ENCODE measurements around the gene C2orf69. TPM values are rescaled to one million over a fixed set of nuclear protein-coding genes. Genes with fewer than 3 reads are reported as not detected.

C2orf69 gene
- total RNA-seq, 1 donor: 20.3 TPM

GRCh38 chr2:199932312-199932855, 21.3 kb downstream of the C2orf69 start:
- H3K27ac ChIP-seq (ENCODE audit: low read depth, low read length): no peak overlapping the region

GRCh38 chr2:199933466-199933865, 22.4 kb downstream of the C2orf69 start:
- Histone ChIP-seq H3K79me2 (ENCODE audit: insufficient read depth, low read length) (peaks cover 10% of the 10 kb centered on the region), H3K36me3 (ENCODE audit: insufficient read depth, low read length) (peaks cover 22% of the 10 kb centered on the region), H3K27me3 (ENCODE audit: insufficient read depth, low read length) (no peaks in the 10 kb centered on the region), H3K9me3 (ENCODE audit: low read depth, low read length) (no peaks in the 10 kb centered on the region), H3K4me2 (ENCODE audit: insufficient read depth, low read length) (no peak overlapping the region), H3K4me1 (ENCODE audit: insufficient read depth, low read length) (peaks cover 11% of the 10 kb centered on the region), H3K4me3 (ENCODE audit: insufficient read depth, low read length) (no peak overlapping the region), H2AFZ (ENCODE audit: low read length) (no peak overlapping the region), H4K20me1 (ENCODE audit: insufficient read depth, low read length) (no peaks in the 10 kb centered on the region), H3K27ac (ENCODE audit: low read depth, low read length) (no peak overlapping the region)
- TF ChIP-seq CTCF (IDR thresholded peaks at IDR 0.05; ENCODE audit: extremely low read depth, low read depth, low read length): no peak
- no peak for DNase-seq (ENCODE audit: insufficient read length, low spot score, missing footprints)

More at GRCh38 chr2:199932312-199932855, 21.3 kb downstream of the C2orf69 start:
- Histone ChIP-seq H3K27me3 (ENCODE audit: insufficient read depth, low read length) (no peaks in the 10 kb centered on the region), H4K20me1 (ENCODE audit: insufficient read depth, low read length) (no peaks in the 10 kb centered on the region), H3K36me3 (ENCODE audit: insufficient read depth, low read length) (peaks cover 19% of the 10 kb centered on the region), H3K4me2 (ENCODE audit: insufficient read depth, low read length) (no peak overlapping the region), H3K9me3 (ENCODE audit: low read depth, low read length) (no peaks in the 10 kb centered on the region), H2AFZ (ENCODE audit: low read length) (no peak overlapping the region), H3K4me1 (ENCODE audit: insufficient read depth, low read length) (peaks cover 11% of the 10 kb centered on the region), H3K79me2 (ENCODE audit: insufficient read depth, low read length) (peaks cover 14% of the 10 kb centered on the region), H3K4me3 (ENCODE audit: insufficient read depth, low read length) (no peak overlapping the region)
- TF ChIP-seq CTCF (IDR thresholded peaks at IDR 0.05; ENCODE audit: extremely low read depth, low read depth, low read length): no peak
- no peak for DNase-seq (ENCODE audit: insufficient read length, low spot score, missing footprints)

- Histone ChIP-seq H3K4me1 (ENCODE audit: insufficient read depth, low read length) (peaks cover 11% of the 10 kb centered on the region), H3K27me3 (ENCODE audit: insufficient read depth, low read length) (no peaks in the 10 kb centered on the region), H2AFZ (ENCODE audit: low read length) (no peak overlapping the region), H3K4me3 (ENCODE audit: insufficient read depth, low read length) (no peak overlapping the region), H3K27ac (ENCODE audit: low read depth, low read length) (no peak overlapping the region), H3K79me2 (ENCODE audit: insufficient read depth, low read length) (peaks cover 10% of the 10 kb centered on the region), H3K4me2 (ENCODE audit: insufficient read depth, low read length) (no peak overlapping the region), H3K36me3 (ENCODE audit: insufficient read depth, low read length) (peaks cover 28% of the 10 kb centered on the region), H4K20me1 (ENCODE audit: insufficient read depth, low read length) (no peaks in the 10 kb centered on the region), H3K9me3 (ENCODE audit: low read depth, low read length) (no peaks in the 10 kb centered on the region)
- DNase-seq (ENCODE audit: insufficient read length, low spot score, missing footprints): no peak
- no peak for TF ChIP-seq CTCF (IDR thresholded peaks at IDR 0.05; ENCODE audit: extremely low read depth, low read depth, low read length)
Observed at GRCh38 chr2:199936554-199936953, 25.5 kb downstream of the C2orf69 start.

GRCh38 chr2:199940373-199940772, 29.3 kb downstream of the C2orf69 start:
- no peaks in the 10 kb centered on the region for H4K20me1 ChIP-seq (ENCODE audit: insufficient read depth, low read length)
- no peak overlapping the region for H3K4me2 ChIP-seq (ENCODE audit: insufficient read depth, low read length)
- peak; percentile 40 for TF ChIP-seq CTCF (IDR thresholded peaks at IDR 0.05; ENCODE audit: extremely low read depth, low read depth, low read length)

More at GRCh38 chr2:199940373-199940772, 29.3 kb downstream of the C2orf69 start:
- no peak for DNase-seq (ENCODE audit: insufficient read length, low spot score, missing footprints)
- peaks cover 37% of the 10 kb centered on the region for H3K36me3 ChIP-seq (ENCODE audit: insufficient read depth, low read length)
- no peak overlapping the region for H3K4me3 ChIP-seq (ENCODE audit: insufficient read depth, low read length)
- H3K27ac ChIP-seq (ENCODE audit: low read depth, low read length): peak overlapping the region; percentile 27
- no peak overlapping the region for H2AFZ ChIP-seq (ENCODE audit: low read length)
- H3K4me1 ChIP-seq (ENCODE audit: insufficient read depth, low read length): no peaks in the 10 kb centered on the region
- no peaks in the 10 kb centered on the region for H3K9me3 ChIP-seq (ENCODE audit: low read depth, low read length)
- H3K27me3 ChIP-seq (ENCODE audit: insufficient read depth, low read length): no peaks in the 10 kb centered on the region
- peaks cover 19% of the 10 kb centered on the region for H3K79me2 ChIP-seq (ENCODE audit: insufficient read depth, low read length)
